WTC11 (cell line): ENCODE measurements around the gene MPP2.

ENCODE experiments used
- CTCF ChIP-seq: fragments of 200-600 bp; IDR thresholded peaks from 2 replicates; pipeline ENCODE4 v1.8.0; 2022; ENCODE audit warnings: antibody characterized with exemption
- FOXP1 ChIP-seq: sonication (generic); formaldehyde crosslinking; IDR thresholded peaks from 2 replicates; pipeline ENCODE4 v1.8.0; 2022; ENCODE audit warnings: missing genetic modification reagents, mild to moderate bottlenecking, moderate library complexity, borderline replicate concordance
- IRF2 ChIP-seq: sonication (generic); formaldehyde crosslinking; IDR thresholded peaks from 2 replicates; pipeline ENCODE4 v1.8.0; 2022; ENCODE audit warnings: low read depth, missing genetic modification reagents, borderline replicate concordance
- SP1 ChIP-seq: sonication (generic); formaldehyde crosslinking; conservative IDR thresholded peaks from 2 replicates; pipeline ENCODE4 v1.8.1; 2022; ENCODE audit warnings: missing genetic modification reagents
- ZNF671 ChIP-seq: fragments of 250-450 bp; sonication (Bioruptor Pico); IDR thresholded peaks from 2 replicates; pipeline ENCODE4 v1.8.0; 2021; ENCODE audit warnings: mild to moderate bottlenecking
- TF ChIP-seq, protein P1 (sequence below): sonication (generic); formaldehyde crosslinking; IDR thresholded peaks from 2 replicates; pipeline ENCODE4 v1.8.0; 2022; ENCODE audit warnings: mild to moderate bottlenecking, missing genetic modification reagents

- TF ChIP-seq CTCF, result no peak
- TF ChIP-seq SP1, result no peak
- TF ChIP-seq IRF2 (CRISPR knock-in tag), result no peak
- no peak for TF ChIP-seq FOXP1 (CRISPR knock-in tag)
- no peak for TF ChIP-seq ZNF671 (CRISPR knock-in tag)
- TF ChIP-seq, protein P1, sequence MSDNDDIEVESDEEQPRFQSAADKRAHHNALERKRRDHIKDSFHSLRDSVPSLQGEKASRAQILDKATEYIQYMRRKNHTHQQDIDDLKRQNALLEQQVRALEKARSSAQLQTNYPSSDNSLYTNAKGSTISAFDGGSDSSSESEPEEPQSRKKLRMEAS (CRISPR knock-in tag), result no peak
Observed at GRCh38 chr17:43857957-43858600, 49.3 kb downstream of the MPP2 start.
